Hepatocyte (in vitro differentiated cells): Measurements from ENCODE around the gene CEACAM21. TPM values are rescaled to one million over a fixed set of nuclear protein-coding genes. Genes with fewer than 3 reads are reported as not detected.

Experiments used
- DNase-seq: peaks from one replicate; pipeline ENCODE4 v3.0.0-alpha.2; 2016; ENCODE audit warnings: low spot score
- H2AFZ ChIP-seq: fragments of 200-600 bp; sonication (generic); 2 replicates; pipeline ENCODE4 v1.6.0; 2016; ENCODE audit warnings: antibody characterized with exemption, mild to moderate bottlenecking
- H3K27ac ChIP-seq: fragments of 200-600 bp; sonication (generic); 2 replicates; pipeline ENCODE4 v1.5.1; 2016; ENCODE audit warnings: mild to moderate bottlenecking
- H3K27me3 ChIP-seq: fragments of 200-600 bp; sonication (generic); 2 replicates; pipeline ENCODE4 v1.6.1; 2016
- H3K36me3 ChIP-seq: fragments of 200-600 bp; sonication (generic); replicated peaks from 2 replicates; pipeline ENCODE4 v1.5.1; 2016; ENCODE audit warnings: low read depth; ENCODE audit not compliant: insufficient read depth
- H3K4me1 ChIP-seq: fragments of 200-600 bp; sonication (generic); 2 replicates; pipeline ENCODE4 v1.5.1; 2016; ENCODE audit warnings: mild to moderate bottlenecking, moderate library complexity; ENCODE audit not compliant: insufficient read depth
- H3K4me2 ChIP-seq: fragments of 200-600 bp; sonication (generic); 2 replicates; pipeline ENCODE4 v1.6.0; 2016
- H3K4me3 ChIP-seq: fragments of 200-600 bp; sonication (generic); 2 replicates; pipeline ENCODE4 v1.5.1; 2016; ENCODE audit warnings: mild to moderate bottlenecking
- H3K79me2 ChIP-seq: fragments of 200-600 bp; sonication (generic); 2 replicates; pipeline ENCODE4 v1.6.0; 2017; ENCODE audit warnings: mild to moderate bottlenecking
- H3K9me2 ChIP-seq: fragments of 200-600 bp; sonication (generic); replicated peaks from 2 replicates; pipeline ENCODE4 v1.6.0; 2017; ENCODE audit warnings: mild to moderate bottlenecking; ENCODE audit not compliant: insufficient read depth
- H3K9me3 ChIP-seq: fragments of 200-600 bp; sonication (generic); 2 replicates; pipeline ENCODE4 v1.5.1; 2016; ENCODE audit warnings: low read depth, mild to moderate bottlenecking
- H4K20me1 ChIP-seq: fragments of 200-600 bp; sonication (generic); 2 replicates; pipeline ENCODE4 v1.6.0; 2016; ENCODE audit warnings: mild to moderate bottlenecking; ENCODE audit not compliant: insufficient read depth, poor library complexity, severe bottlenecking
- CTCF ChIP-seq: fragments of 200-600 bp; sonication (generic); IDR thresholded peaks from 2 replicates; pipeline ENCODE4 v1.5.1; 2016; ENCODE audit warnings: antibody characterized with exemption, mild to moderate bottlenecking; ENCODE audit not compliant: poor library complexity
- EZH2 ChIP-seq: fragments of 200-600 bp; sonication (generic); IDR thresholded peaks from 2 replicates; pipeline ENCODE4 v1.6.1; 2016; ENCODE audit warnings: antibody characterized with exemption, mild to moderate bottlenecking, borderline replicate concordance
- EZH2phosphoT487 ChIP-seq: fragments of 200-600 bp; sonication (generic); IDR thresholded peaks from one replicate; pipeline ENCODE4 v1.6.1; 2018; ENCODE audit warnings: antibody characterized with exemption, mild to moderate bottlenecking, low read depth, moderate library complexity; ENCODE audit not compliant: unreplicated experiment, severe bottlenecking
- whole genome bisulfite sequencing: methylation state at CpG from one replicate; pipeline ENCODE4 v1.1.6; 2016; ENCODE audit warnings: low lambda C conversion rate; ENCODE audit errors: missing lambda C conversion rate; 5-methylcytosine and 5-hydroxymethylcytosine counted together
- polyA plus RNA-seq: library from polyadenylated mRNA; unstranded; fragments of >200 nt; fragmentation: Nextera tagmentation; extraction: Ambion mirVana; gene quantifications from 2 replicates; pipeline ENCODE4 v1.2.1, GENCODE V29; 2016
- total RNA-seq: library from RNA; depleted of rRNA; stranded (reverse); fragments of >200 nt; gene quantifications from 2 replicates; pipeline ENCODE4 v1.2.3, GENCODE V29; 2014

Gene CEACAM21
- total and polyA plus RNA-seq, 2 experiments from 2014 or later: 0.33 TPM; not detected in 1

- H3K9me2 ChIP-seq: no peaks in the 10 kb centered on the region
- no peak overlapping the region for H2AFZ ChIP-seq
- DNase-seq: no peak
- H3K4me3 ChIP-seq: no peak overlapping the region
- no peak overlapping the region for H3K27ac ChIP-seq
- TF ChIP-seq EZH2 (no peak), CTCF (no peak), EZH2phosphoT487 (no peak)
- no peak overlapping the region for H3K4me2 ChIP-seq
- H4K20me1 ChIP-seq: no peaks in the 10 kb centered on the region
- no peaks in the 10 kb centered on the region for H3K27me3 ChIP-seq
- H3K4me1 ChIP-seq: no peaks in the 10 kb centered on the region
- no peaks in the 10 kb centered on the region for H3K36me3 ChIP-seq
- no peaks in the 10 kb centered on the region for H3K79me2 ChIP-seq
- no peaks in the 10 kb centered on the region for H3K9me3 ChIP-seq
Observed at GRCh38 chr19:41554907-41555306, 21.1 kb upstream of the CEACAM21 start.

DNA sequence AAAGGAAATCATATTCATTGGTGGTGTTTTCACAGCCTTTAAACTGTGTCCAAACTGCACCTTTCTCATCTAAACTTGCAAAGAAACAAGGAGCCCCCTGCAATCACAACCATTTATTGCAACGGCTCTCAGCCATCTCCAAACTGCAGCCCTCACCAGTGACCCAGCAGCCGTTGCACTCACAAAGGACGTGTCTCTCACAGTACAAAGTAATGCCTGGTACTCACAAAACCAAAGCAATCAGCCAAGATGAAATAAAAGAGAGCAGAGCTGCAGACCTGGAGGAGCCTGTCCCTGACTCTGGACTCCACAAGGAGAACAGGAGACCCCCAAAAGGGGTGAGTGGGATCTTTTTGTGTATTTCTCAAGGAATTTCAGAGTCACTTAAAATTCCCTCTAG is 20.2 kb upstream of the CEACAM21 start:
- H3K4me3 ChIP-seq: no peak overlapping the region
- no peak overlapping the region for H2AFZ ChIP-seq
- WGBS: 54% methylated on average over 3 of the region's 3 CpGs
- H4K20me1 ChIP-seq: no peaks in the 10 kb centered on the region
- H3K4me1 ChIP-seq: no peaks in the 10 kb centered on the region
- no peaks in the 10 kb centered on the region for H3K27me3 ChIP-seq
- no peaks in the 10 kb centered on the region for H3K36me3 ChIP-seq
- H3K79me2 ChIP-seq: no peaks in the 10 kb centered on the region
- H3K27ac ChIP-seq: no peak overlapping the region
- no peak overlapping the region for H3K4me2 ChIP-seq
- TF ChIP-seq CTCF (no peak), EZH2phosphoT487 (no peak), EZH2 (no peak)
- H3K9me2 ChIP-seq: no peaks in the 10 kb centered on the region
- no peak for DNase-seq
- H3K9me3 ChIP-seq: no peaks in the 10 kb centered on the region

DNA sequence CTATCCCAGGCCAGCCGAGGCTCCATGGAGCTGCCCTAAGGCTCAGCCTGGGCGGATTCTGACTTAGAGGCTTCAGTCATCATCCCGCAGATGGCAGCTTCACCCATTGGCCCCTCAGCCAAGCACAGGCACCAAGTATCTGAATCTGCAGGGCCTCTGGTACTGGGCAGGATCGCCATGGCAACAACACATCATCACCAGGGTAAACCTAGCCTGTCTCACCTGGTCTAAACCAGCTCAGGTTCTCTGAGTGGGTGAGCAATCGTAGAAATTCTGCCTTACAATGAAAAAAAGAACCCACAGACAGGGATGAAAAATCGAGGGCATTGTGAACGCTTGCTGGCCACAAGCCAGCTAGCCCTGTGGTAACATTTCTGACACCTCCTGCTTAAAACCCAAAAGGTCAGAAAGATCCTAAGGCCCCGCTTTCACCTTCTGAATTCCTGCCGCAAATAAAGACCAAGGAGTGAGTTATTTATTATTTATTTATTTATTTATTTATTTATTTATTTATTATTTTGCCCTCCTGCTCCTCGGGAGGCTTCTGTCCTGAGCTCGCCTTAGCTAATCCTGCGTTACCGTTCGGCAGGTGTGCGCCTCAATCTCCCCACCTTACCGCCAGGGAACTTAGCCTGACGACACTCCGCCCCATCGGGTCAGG is 12.0 kb upstream of the CEACAM21 start:
- H3K4me1 ChIP-seq: no peaks in the 10 kb centered on the region
- no peak overlapping the region for H2AFZ ChIP-seq
- no peak overlapping the region for H3K4me2 ChIP-seq
- no peak overlapping the region for H3K27ac ChIP-seq
- H3K27me3 ChIP-seq: peaks cover 3% of the 10 kb centered on the region
- H3K9me2 ChIP-seq: no peaks in the 10 kb centered on the region
- H4K20me1 ChIP-seq: no peaks in the 10 kb centered on the region
- WGBS: 66% methylated on average over 19 of the region's 19 CpGs
- no peaks in the 10 kb centered on the region for H3K36me3 ChIP-seq
- H3K4me3 ChIP-seq: no peak overlapping the region
- DNase-seq: no peak
- no peak for TF ChIP-seq CTCF
- H3K79me2 ChIP-seq: no peaks in the 10 kb centered on the region
- H3K9me3 ChIP-seq: no peaks in the 10 kb centered on the region
